ENCODE results near the gene CTNNA3. TPM values are rescaled to one million over a fixed set of nuclear protein-coding genes. Genes with fewer than 3 reads are reported as not detected.

The CTNNA3 gene
- total and polyA plus RNA-seq, 2 of the 4 experiments (the other 2 are of a cell fraction) = 0.19 to 0.90 TPM

- H2BK15ac ChIP-seq (ENCODE audit: low read depth, low read length) = no peak overlapping the region
- H3K79me1 ChIP-seq (ENCODE audit: low read depth in 1 of 2, low read length in 2 of 2) = no peaks in the 10 kb centered on the region
- WGBS, 2 experiments (ENCODE audit: extremely low coverage in 2 of 2, insufficient read length in 1 of 2) = no CpG with 5 or more reads among the region's 3 CpGs
- no peak overlapping the region for H4K8ac ChIP-seq (ENCODE audit: low read depth in 2 of 2, low read length in 2 of 2)
- no peaks in the 10 kb centered on the region for H3K4me1 ChIP-seq (ENCODE audit: control insufficient read depth, insufficient read depth, low read length)
- H3K36me3 ChIP-seq (ENCODE audit: control insufficient read depth, insufficient read depth, low read length) = no peaks in the 10 kb centered on the region
- dilution Hi-C loops (cut with HindIII; ENCODE audit: low sequenced_read_pairs, unreplicated experiment) = no loop called here
- no peak overlapping the region for H3K23ac ChIP-seq (ENCODE audit: low read depth, low read length)
- TF ChIP-seq RCOR1 (IDR thresholded peaks at IDR 0.05; ENCODE audit: insufficient replicate concordance, low read length) (no peak), POLR2A (IDR thresholded peaks at IDR 0.05; ENCODE audit: low read depth, low read length) (no peak), MXI1 (IDR thresholded peaks at IDR 0.05; ENCODE audit: borderline replicate concordance, low read depth, low read length) (no peak), CTCF (conservative IDR thresholded peaks at IDR 0.05; ENCODE audit: low read depth, low read length) (no peak), CHD1 (IDR thresholded peaks at IDR 0.05; ENCODE audit: low read depth, low read length) (no peak), RAD21 (IDR thresholded peaks at IDR 0.05; ENCODE audit: low read length) (no peak), MAFK (IDR thresholded peaks at IDR 0.05; ENCODE audit: low read depth, low read length) (no peak)
- TF ChIP-seq, protein P1, sequence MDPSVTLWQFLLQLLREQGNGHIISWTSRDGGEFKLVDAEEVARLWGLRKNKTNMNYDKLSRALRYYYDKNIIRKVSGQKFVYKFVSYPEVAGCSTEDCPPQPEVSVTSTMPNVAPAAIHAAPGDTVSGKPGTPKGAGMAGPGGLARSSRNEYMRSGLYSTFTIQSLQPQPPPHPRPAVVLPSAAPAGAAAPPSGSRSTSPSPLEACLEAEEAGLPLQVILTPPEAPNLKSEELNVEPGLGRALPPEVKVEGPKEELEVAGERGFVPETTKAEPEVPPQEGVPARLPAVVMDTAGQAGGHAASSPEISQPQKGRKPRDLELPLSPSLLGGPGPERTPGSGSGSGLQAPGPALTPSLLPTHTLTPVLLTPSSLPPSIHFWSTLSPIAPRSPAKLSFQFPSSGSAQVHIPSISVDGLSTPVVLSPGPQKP (IDR thresholded peaks at IDR 0.05; ENCODE audit: borderline replicate concordance, low read depth, low read length) = no peak
- no peaks in the 10 kb centered on the region for H3K9me1 ChIP-seq (ENCODE audit: insufficient read depth, low read length)
- H3K14ac ChIP-seq (replicated peaks; ENCODE audit: low read depth, low read length) = no peak overlapping the region
- H2AK5ac ChIP-seq (ENCODE audit: low read depth, low read length) = no peak overlapping the region
- no peak overlapping the region for H3K56ac ChIP-seq (ENCODE audit: extremely low read depth, insufficient read depth, low read length)
- intact Hi-C loops (cut with micrococcal nuclease) = no loop called here
- no peak overlapping the region for H3K4me3 ChIP-seq (ENCODE audit: insufficient read depth, low read depth, low read length)
- H2BK5ac ChIP-seq (ENCODE audit: low read depth, low read length, poor library complexity, severe bottlenecking) = no peak overlapping the region
- no peak overlapping the region for H3K18ac ChIP-seq (ENCODE audit: low read depth, low read length)
- no peak overlapping the region for H3K4me2 ChIP-seq (ENCODE audit: low read depth, low read length)
- ATAC-seq (ENCODE audit: low read depth) = no peak
- ChIA-PET POLR2A (ENCODE audit: unreplicated experiment) (no interaction called here), CTCF (no interaction called here)
- H4K20me1 ChIP-seq (ENCODE audit: insufficient read depth, low read length) = no peaks in the 10 kb centered on the region
- no peak overlapping the region for H3K9ac ChIP-seq (ENCODE audit: low read depth, low read length)
- no peak overlapping the region for H3K4ac ChIP-seq (ENCODE audit: low read depth, low read length)
- no peaks in the 10 kb centered on the region for H3K27me3 ChIP-seq (ENCODE audit: control insufficient read depth, insufficient read depth, low read length)
- in situ Hi-C loops (cut with MboI; ENCODE audit: low sequenced_read_pairs) = no loop called here
- BruUV-seq (replicated peaks) = no TSS peak
- no peak overlapping the region for H2BK120ac ChIP-seq (ENCODE audit: low read depth, low read length)
- H3K27ac ChIP-seq (ENCODE audit: insufficient read depth, low read length) = no peak overlapping the region
- DNase-seq = no peak
- no peak overlapping the region for H2AK9ac ChIP-seq (replicated peaks; ENCODE audit: low read depth, low read length, poor library complexity)
- no peaks in the 10 kb centered on the region for H3K9me3 ChIP-seq (ENCODE audit: control insufficient read depth, insufficient read depth, low read length)
- H4K5ac ChIP-seq (ENCODE audit: low read depth, low read length) = no peak overlapping the region
- H4K91ac ChIP-seq (ENCODE audit: insufficient read depth, low read depth, low read length) = no peak overlapping the region
- no peak overlapping the region for H2BK20ac ChIP-seq (ENCODE audit: low read depth, low read length)
- no peak overlapping the region for H2AFZ ChIP-seq (replicated peaks; ENCODE audit: low read length, poor library complexity)
These were observed 588.3 kb downstream of the CTNNA3 start for GRCh38 chr10:67107670-67108069.
